Measurements from ENCODE around the gene SEC14L1.
"Not testable (repeated sequence)": the region's sequence is repeated elsewhere in the genome, so short reads cannot be mapped to it uniquely, and the experiment has no call there.

The SEC14L1 gene

DNA sequence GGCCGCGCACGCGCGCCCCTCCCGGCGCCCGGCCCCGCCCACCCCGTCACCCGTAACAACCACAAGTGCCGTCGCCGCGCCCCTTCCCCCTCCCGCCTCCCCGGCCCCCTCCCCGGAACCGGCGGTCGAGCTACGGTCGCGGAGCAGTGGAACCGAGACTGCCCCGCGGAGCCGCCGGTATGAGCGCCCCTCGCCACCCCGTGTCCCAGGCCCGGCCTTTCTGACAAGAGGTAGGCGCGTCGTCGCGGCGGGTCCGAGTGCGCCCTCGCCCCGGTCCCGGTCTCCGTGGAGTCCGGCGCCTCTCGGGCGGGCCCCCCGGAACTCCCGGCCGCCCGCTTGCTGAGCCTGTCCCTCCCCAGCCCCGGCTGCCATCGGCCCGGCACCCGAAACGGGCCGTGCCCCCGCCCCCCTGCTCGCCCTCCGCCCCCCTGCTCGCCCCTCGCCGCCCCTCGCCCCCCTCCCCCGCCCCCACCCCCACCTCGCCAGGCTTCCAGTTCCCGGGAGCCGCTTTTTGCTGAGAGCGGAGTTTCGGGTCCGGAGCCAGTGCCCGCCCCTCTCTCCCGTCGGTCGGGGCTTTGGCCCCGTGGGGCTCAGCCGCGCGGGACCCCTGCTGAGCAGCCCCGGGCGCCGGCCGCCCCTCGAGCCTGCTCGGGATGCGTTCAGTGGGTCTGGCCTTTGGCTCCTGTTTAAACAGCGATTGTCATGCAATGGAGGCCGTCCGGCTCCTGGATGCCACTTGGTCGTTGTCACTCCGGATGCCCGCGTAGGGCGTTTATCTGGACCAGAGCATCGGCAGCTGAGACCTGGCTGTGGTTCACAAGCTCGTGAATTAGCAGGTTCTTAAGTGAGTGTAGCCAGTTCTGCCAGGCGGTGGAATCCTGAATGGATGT is at the start of gene SEC14L1:
Gene SEC14L1 (plus strand): TSS at position 92 of the 890 bp plus-strand sequence. CDS start 2,628 bp downstream, outside the sequence.
- H3K9me3 ChIP-seq (ENCODE audit: low read length), result peaks cover 4% of the 10 kb centered on the region
- H2AFZ ChIP-seq (ENCODE audit: low read depth, low read length), result peak within 1 kb of the TSS; percentile 53
- H3K27me3 ChIP-seq (ENCODE audit: insufficient read depth, low read length), result no peaks in the 10 kb centered on the region
- H3K4me3 ChIP-seq (ENCODE audit: low read length), result peak within 1 kb of the TSS; percentile 76
- H3K4me1 ChIP-seq (ENCODE audit: insufficient read depth, low read length), result peaks cover 30% of the 10 kb centered on the region
- peaks cover 20% of the 10 kb centered on the region for H3K36me3 ChIP-seq (ENCODE audit: insufficient read depth, low read length)

DNA sequence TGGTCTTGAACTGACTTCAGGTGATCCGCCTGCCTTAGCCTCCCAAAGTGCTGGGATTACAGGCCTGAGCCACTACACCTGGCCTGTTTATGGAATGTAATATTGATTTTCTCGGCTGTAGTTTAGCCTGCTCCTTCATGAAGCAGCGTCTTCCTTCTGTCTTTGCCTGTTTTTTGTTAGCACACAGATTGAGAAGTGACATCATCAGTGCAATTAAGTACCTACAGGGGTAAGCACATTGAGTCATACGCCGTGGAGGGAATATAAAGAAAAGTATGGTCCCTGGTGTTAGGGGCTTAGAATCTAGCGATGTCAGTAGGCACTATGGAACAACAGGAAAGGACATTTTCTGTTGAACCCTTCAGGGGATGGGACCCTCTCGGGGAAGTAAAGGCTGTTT is 48.7 kb upstream of the SEC14L1 start:
- peaks cover 12% of the 10 kb centered on the region for H3K4me1 ChIP-seq (ENCODE audit: insufficient read depth, low read length)
- H3K4me3 ChIP-seq (ENCODE audit: low read length), result no peak overlapping the region
- H2AFZ ChIP-seq (ENCODE audit: low read depth, low read length), result no peak overlapping the region
- no peaks in the 10 kb centered on the region for H3K27me3 ChIP-seq (ENCODE audit: insufficient read depth, low read length)
- peaks cover 34% of the 10 kb centered on the region for H3K36me3 ChIP-seq (ENCODE audit: insufficient read depth, low read length)
- no peaks in the 10 kb centered on the region for H3K9me3 ChIP-seq (ENCODE audit: low read length)

GRCh38 chr17:77095461-77095860 is 45.3 kb upstream of the SEC14L1 start:
- H2AFZ ChIP-seq (ENCODE audit: low read depth, low read length), result no peak overlapping the region
- H3K9me3 ChIP-seq (ENCODE audit: low read length), result no peaks in the 10 kb centered on the region
- peaks cover 3% of the 10 kb centered on the region for H3K4me1 ChIP-seq (ENCODE audit: insufficient read depth, low read length)
- H3K4me3 ChIP-seq (ENCODE audit: low read length), result no peak overlapping the region
- no peaks in the 10 kb centered on the region for H3K27me3 ChIP-seq (ENCODE audit: insufficient read depth, low read length)
- H3K36me3 ChIP-seq (ENCODE audit: insufficient read depth, low read length), result peaks cover 39% of the 10 kb centered on the region

DNA sequence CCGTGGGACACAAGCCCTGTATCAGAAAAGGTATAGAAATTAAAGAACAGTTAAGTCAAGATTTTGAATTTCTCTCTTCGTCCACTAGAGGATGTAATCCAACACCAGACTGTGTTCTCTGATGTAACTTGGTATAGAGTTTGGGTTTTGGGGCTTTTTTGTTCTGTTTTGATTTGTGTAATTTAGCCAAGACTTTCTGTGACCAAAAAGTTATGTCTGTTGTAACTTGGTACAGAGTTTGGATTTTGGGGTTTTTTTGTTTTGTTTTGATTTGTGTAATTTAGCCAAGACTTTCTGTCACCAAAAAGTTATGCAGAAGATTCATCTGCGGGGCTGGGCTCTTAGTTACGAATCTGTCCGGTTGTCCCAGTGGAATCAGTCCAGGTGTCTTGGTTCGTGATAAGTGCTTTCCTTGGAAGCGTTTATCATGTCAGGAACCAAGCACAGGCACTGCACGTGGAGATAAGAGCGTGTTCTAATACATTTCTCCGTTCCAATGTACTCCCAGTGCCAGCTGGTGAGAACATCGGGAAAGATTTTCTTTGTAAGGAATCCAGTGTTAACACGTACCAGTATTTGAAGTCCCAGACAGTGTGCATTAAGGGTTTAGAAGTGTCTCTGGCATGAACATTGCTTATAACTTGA is 44.1 kb upstream of the SEC14L1 start:
- Histone ChIP-seq H3K9me3 (ENCODE audit: low read length) (no peaks in the 10 kb centered on the region), H3K36me3 (ENCODE audit: insufficient read depth, low read length) (peaks cover 35% of the 10 kb centered on the region), H2AFZ (ENCODE audit: low read depth, low read length) (no peak overlapping the region), H3K27me3 (ENCODE audit: insufficient read depth, low read length) (no peaks in the 10 kb centered on the region), H3K4me3 (ENCODE audit: low read length) (no peak overlapping the region), H3K4me1 (ENCODE audit: insufficient read depth, low read length) (peaks cover 3% of the 10 kb centered on the region)

DNA sequence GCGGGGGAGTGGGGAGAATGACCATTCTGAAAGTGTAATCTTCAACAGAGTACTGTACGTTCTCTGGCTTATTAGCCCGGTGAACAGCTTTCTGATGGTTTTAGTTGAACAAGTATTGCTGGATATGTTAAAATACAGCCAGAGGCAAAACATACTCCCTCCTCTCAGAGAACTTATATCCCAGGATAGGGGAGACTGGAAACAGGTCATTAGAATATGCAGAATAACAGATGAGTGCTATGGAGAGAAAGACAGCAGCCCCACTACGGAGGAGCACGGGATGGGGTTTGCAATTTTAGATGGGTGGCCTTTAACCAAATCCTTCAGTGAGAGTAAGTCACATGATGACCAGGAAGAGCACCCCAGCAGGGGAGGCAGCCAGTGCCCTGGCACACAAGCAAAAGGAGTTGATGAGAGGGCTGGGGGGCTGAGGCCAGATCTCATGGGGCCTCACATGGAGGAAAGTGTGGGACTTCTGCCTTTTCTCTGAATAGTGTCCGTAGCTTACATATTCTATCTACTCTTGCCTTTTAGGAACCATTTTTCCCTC is 43.1 kb upstream of the SEC14L1 start:
- no peaks in the 10 kb centered on the region for H3K27me3 ChIP-seq (ENCODE audit: insufficient read depth, low read length)
- H3K4me1 ChIP-seq (ENCODE audit: insufficient read depth, low read length), result peaks cover 3% of the 10 kb centered on the region
- no peak overlapping the region for H3K4me3 ChIP-seq (ENCODE audit: low read length)
- H3K36me3 ChIP-seq (ENCODE audit: insufficient read depth, low read length), result peaks cover 28% of the 10 kb centered on the region
- H3K9me3 ChIP-seq (ENCODE audit: low read length), result no peaks in the 10 kb centered on the region
- no peak overlapping the region for H2AFZ ChIP-seq (ENCODE audit: low read depth, low read length)

GRCh38 chr17:77098884-77099545 is 41.8 kb upstream of the SEC14L1 start:
- peaks cover 16% of the 10 kb centered on the region for H3K36me3 ChIP-seq (ENCODE audit: insufficient read depth, low read length)
- no peak overlapping the region for H3K4me3 ChIP-seq (ENCODE audit: low read length)
- H2AFZ ChIP-seq (ENCODE audit: low read depth, low read length), result no peak overlapping the region
- H3K4me1 ChIP-seq (ENCODE audit: insufficient read depth, low read length), result peaks cover 3% of the 10 kb centered on the region
- H3K27me3 ChIP-seq (ENCODE audit: insufficient read depth, low read length), result no peaks in the 10 kb centered on the region
- no peaks in the 10 kb centered on the region for H3K9me3 ChIP-seq (ENCODE audit: low read length)

- Histone ChIP-seq H3K27me3 (ENCODE audit: insufficient read depth, low read length) (no peaks in the 10 kb centered on the region), H3K36me3 (ENCODE audit: insufficient read depth, low read length) (peaks cover 9% of the 10 kb centered on the region), H3K4me3 (ENCODE audit: low read length) (no peak overlapping the region), H3K9me3 (ENCODE audit: low read length) (no peaks in the 10 kb centered on the region), H2AFZ (ENCODE audit: low read depth, low read length) (no peak overlapping the region), H3K4me1 (ENCODE audit: insufficient read depth, low read length) (peaks cover 3% of the 10 kb centered on the region)
Measured at GRCh38 chr17:77099997-77100396, 40.8 kb upstream of the SEC14L1 start.

- H3K4me1 ChIP-seq (ENCODE audit: insufficient read depth, low read length), result peaks cover 3% of the 10 kb centered on the region
- no peak overlapping the region for H3K4me3 ChIP-seq (ENCODE audit: low read length)
- no peaks in the 10 kb centered on the region for H3K9me3 ChIP-seq (ENCODE audit: low read length)
- no peaks in the 10 kb centered on the region for H3K27me3 ChIP-seq (ENCODE audit: insufficient read depth, low read length)
- H2AFZ ChIP-seq (ENCODE audit: low read depth, low read length), result no peak overlapping the region
- H3K36me3 ChIP-seq (ENCODE audit: insufficient read depth, low read length), result peaks cover 5% of the 10 kb centered on the region
Measured at GRCh38 chr17:77101521-77102410, 39.0 kb upstream of the SEC14L1 start.

DNA sequence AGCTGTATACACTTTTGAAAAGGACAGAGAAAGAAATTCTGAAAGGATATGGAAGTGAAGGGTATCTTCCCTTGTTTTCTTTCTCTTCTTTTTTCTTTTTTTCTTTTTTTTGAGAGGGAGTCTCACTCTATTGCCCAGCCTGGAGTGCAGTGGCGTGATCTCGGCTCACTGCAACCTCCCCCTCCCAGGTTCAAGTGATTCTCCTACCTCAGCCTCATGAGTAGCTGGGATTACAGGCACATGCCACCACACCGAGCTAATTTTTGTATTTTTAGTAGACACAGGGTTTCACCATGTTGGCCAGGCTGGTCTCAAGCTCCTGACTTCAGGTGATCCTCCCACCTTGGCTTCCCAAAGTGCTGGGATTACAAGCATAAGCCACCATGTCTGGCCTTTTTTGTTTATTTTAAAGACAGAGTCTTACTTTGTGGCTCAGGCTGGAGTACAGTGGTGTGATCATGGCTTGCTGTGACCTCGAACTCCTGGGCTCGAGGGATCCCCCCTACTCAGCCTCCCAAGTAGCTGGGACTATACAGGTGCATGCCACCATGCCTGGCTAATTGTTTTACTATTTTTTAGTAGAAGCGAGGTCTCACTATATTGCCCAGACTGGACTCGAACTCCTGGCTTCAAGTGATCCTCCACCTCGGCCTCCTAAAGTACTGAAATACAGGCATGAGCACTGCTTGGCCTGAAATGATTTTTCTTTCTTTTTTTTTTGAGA is 38.2 kb upstream of the SEC14L1 start:
- not testable (repeated sequence) for H2AFZ ChIP-seq (ENCODE audit: low read depth, low read length); H3K9me3 ChIP-seq (ENCODE audit: low read length); H3K27me3 ChIP-seq (ENCODE audit: insufficient read depth, low read length); H3K4me3 ChIP-seq (ENCODE audit: low read length); H3K4me1 ChIP-seq (ENCODE audit: insufficient read depth, low read length); H3K36me3 ChIP-seq (ENCODE audit: insufficient read depth, low read length)

- Histone ChIP-seq H3K9me3 (ENCODE audit: low read length) (no peaks in the 10 kb centered on the region), H3K4me3 (ENCODE audit: low read length) (no peak overlapping the region), H3K36me3 (ENCODE audit: insufficient read depth, low read length) (no peaks in the 10 kb centered on the region), H2AFZ (ENCODE audit: low read depth, low read length) (no peak overlapping the region), H3K4me1 (ENCODE audit: insufficient read depth, low read length) (peaks cover 12% of the 10 kb centered on the region), H3K27me3 (ENCODE audit: insufficient read depth, low read length) (no peaks in the 10 kb centered on the region)
Measured at GRCh38 chr17:77105706-77106105, 35.1 kb upstream of the SEC14L1 start.

DNA sequence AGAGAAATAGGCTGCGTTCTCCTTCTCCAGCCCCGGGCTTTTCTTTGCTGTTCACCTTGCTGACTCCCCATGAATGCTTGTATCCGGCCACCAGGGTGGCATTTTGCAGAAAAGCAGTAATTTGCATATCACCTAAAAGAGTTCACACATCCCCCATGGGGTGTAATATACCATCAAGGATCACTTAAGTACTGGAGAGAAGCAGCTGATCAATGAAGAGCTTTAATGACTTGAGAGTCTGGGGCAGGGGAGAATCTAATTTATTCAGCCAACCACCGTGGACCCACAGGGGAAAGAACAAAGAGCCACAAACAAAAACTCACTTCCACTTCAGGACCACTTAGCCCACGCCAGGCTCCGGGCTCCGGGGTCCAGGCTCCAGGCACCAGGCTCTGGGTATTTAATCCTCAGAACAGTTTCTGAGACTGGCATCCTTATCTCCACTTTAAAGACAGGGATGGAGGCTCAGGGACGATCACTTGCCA is 33.9 kb upstream of the SEC14L1 start:
- Histone ChIP-seq H3K36me3 (ENCODE audit: insufficient read depth, low read length) (no peaks in the 10 kb centered on the region), H3K4me3 (ENCODE audit: low read length) (no peak overlapping the region), H3K4me1 (ENCODE audit: insufficient read depth, low read length) (peaks cover 12% of the 10 kb centered on the region), H3K9me3 (ENCODE audit: low read length) (no peaks in the 10 kb centered on the region), H3K27me3 (ENCODE audit: insufficient read depth, low read length) (no peaks in the 10 kb centered on the region), H2AFZ (ENCODE audit: low read depth, low read length) (no peak overlapping the region)
